KMS-11 (cell line): Measurements from ENCODE around the gene CNIH3.

Experiments used
- H2AFZ ChIP-seq: fragments of 200-600 bp; sonication (generic); 2 replicates; pipeline ENCODE4 v1.6.1; 2016; ENCODE audit warnings: antibody characterized with exemption, mixed run types, low read depth
- H3K27ac ChIP-seq: fragments of 200-600 bp; sonication (generic); 2 replicates; pipeline ENCODE4 v1.6.1; 2016; ENCODE audit warnings: mild to moderate bottlenecking, mixed run types
- H3K27me3 ChIP-seq: fragments of 200-600 bp; sonication (generic); 2 replicates; pipeline ENCODE4 v1.6.1; 2017; ENCODE audit warnings: mild to moderate bottlenecking, low read depth, mixed run types, moderate library complexity; ENCODE audit not compliant: insufficient read depth
- H3K36me3 ChIP-seq: fragments of 200-600 bp; sonication (generic); 2 replicates; pipeline ENCODE4 v1.6.1; 2017; ENCODE audit warnings: mild to moderate bottlenecking, mixed run types; ENCODE audit not compliant: insufficient read depth
- H3K4me1 ChIP-seq: fragments of 200-600 bp; sonication (generic); 2 replicates; pipeline ENCODE4 v1.6.1; 2016; ENCODE audit warnings: mild to moderate bottlenecking, low read depth, mixed run types; ENCODE audit not compliant: poor library complexity, severe bottlenecking
- H3K4me2 ChIP-seq: fragments of 200-600 bp; sonication (generic); 2 replicates; pipeline ENCODE4 v1.7.0; 2016; ENCODE audit warnings: mild to moderate bottlenecking, mixed run types
- H3K4me3 ChIP-seq: fragments of 200-600 bp; sonication (generic); IDR thresholded peaks from 2 replicates; pipeline ENCODE4 v1.6.1; 2017; ENCODE audit warnings: low read depth, low read length, mixed read lengths; ENCODE audit not compliant: insufficient read depth
- H3K79me2 ChIP-seq: fragments of 200-600 bp; sonication (generic); 2 replicates; pipeline ENCODE4 v1.6.1; 2016; ENCODE audit warnings: low read depth, mixed run types; ENCODE audit not compliant: insufficient read depth
- H3K9ac ChIP-seq: fragments of 200-600 bp; sonication (generic); 2 replicates; pipeline ENCODE4 v1.6.1; 2016; ENCODE audit warnings: mild to moderate bottlenecking, mixed run types
- H4K20me1 ChIP-seq: fragments of 200-600 bp; sonication (generic); 2 replicates; pipeline ENCODE4 v1.6.1; 2016; ENCODE audit warnings: mild to moderate bottlenecking, mixed run types; ENCODE audit not compliant: insufficient read depth
- CTCF ChIP-seq: fragments of 200-600 bp; sonication (generic); conservative IDR thresholded peaks from 2 replicates; pipeline ENCODE4 v1.6.1; 2017; ENCODE audit warnings: low read depth, mild to moderate bottlenecking, antibody characterized with exemption, low read length, moderate library complexity, mixed read lengths

Gene CNIH3

GRCh38 chr1:224639426-224639975, 23.4 kb downstream of the CNIH3 start:
- Histone ChIP-seq H3K27me3 (no peaks in the 10 kb centered on the region), H3K4me1 (peaks cover 29% of the 10 kb centered on the region), H4K20me1 (no peaks in the 10 kb centered on the region), H3K9ac (no peak overlapping the region), H3K4me2 (no peak overlapping the region), H3K79me2 (no peaks in the 10 kb centered on the region), H2AFZ (no peak overlapping the region), H3K4me3 (no peak overlapping the region), H3K36me3 (no peaks in the 10 kb centered on the region), H3K27ac (no peak overlapping the region)
- TF ChIP-seq CTCF: no peak

GRCh38 chr1:224640018-224640417, 23.9 kb downstream of the CNIH3 start:
- H3K4me1 ChIP-seq: peaks cover 34% of the 10 kb centered on the region

GRCh38 chr1:224640587-224640986, 24.5 kb downstream of the CNIH3 start:
- Histone ChIP-seq H3K9ac (no peak overlapping the region), H3K4me2 (no peak overlapping the region), H3K79me2 (no peaks in the 10 kb centered on the region), H3K4me1 (peaks cover 40% of the 10 kb centered on the region), H3K27ac (no peak overlapping the region), H3K4me3 (no peak overlapping the region), H2AFZ (no peak overlapping the region), H3K36me3 (no peaks in the 10 kb centered on the region), H4K20me1 (no peaks in the 10 kb centered on the region), H3K27me3 (no peaks in the 10 kb centered on the region)
- no peak for TF ChIP-seq CTCF

More at GRCh38 chr1:224640018-224640417, 23.9 kb downstream of the CNIH3 start:
- Histone ChIP-seq H3K4me2 (no peak overlapping the region), H3K36me3 (no peaks in the 10 kb centered on the region), H3K27ac (no peak overlapping the region), H3K4me3 (no peak overlapping the region), H2AFZ (no peak overlapping the region), H3K27me3 (no peaks in the 10 kb centered on the region), H3K79me2 (no peaks in the 10 kb centered on the region), H3K9ac (no peak overlapping the region), H4K20me1 (no peaks in the 10 kb centered on the region)
- TF ChIP-seq CTCF: no peak

- H3K4me2 ChIP-seq: no peak overlapping the region
Measured at GRCh38 chr1:224641030-224641429, 24.9 kb downstream of the CNIH3 start.

More at GRCh38 chr1:224641030-224641429, 24.9 kb downstream of the CNIH3 start:
- Histone ChIP-seq H3K27ac (no peak overlapping the region), H3K79me2 (no peaks in the 10 kb centered on the region), H3K36me3 (no peaks in the 10 kb centered on the region), H3K4me1 (peaks cover 41% of the 10 kb centered on the region), H2AFZ (no peak overlapping the region), H3K9ac (no peak overlapping the region), H3K4me3 (no peak overlapping the region), H4K20me1 (no peaks in the 10 kb centered on the region), H3K27me3 (no peaks in the 10 kb centered on the region)
- peak; percentile 42 for TF ChIP-seq CTCF
